ENCODE data around the gene PTPRT. TPM values are rescaled to one million over a fixed set of nuclear protein-coding genes. Genes with fewer than 3 reads are reported as not detected.

Gene PTPRT
- total RNA-seq, 1 donor from 2014 or later = not detected

DNA sequence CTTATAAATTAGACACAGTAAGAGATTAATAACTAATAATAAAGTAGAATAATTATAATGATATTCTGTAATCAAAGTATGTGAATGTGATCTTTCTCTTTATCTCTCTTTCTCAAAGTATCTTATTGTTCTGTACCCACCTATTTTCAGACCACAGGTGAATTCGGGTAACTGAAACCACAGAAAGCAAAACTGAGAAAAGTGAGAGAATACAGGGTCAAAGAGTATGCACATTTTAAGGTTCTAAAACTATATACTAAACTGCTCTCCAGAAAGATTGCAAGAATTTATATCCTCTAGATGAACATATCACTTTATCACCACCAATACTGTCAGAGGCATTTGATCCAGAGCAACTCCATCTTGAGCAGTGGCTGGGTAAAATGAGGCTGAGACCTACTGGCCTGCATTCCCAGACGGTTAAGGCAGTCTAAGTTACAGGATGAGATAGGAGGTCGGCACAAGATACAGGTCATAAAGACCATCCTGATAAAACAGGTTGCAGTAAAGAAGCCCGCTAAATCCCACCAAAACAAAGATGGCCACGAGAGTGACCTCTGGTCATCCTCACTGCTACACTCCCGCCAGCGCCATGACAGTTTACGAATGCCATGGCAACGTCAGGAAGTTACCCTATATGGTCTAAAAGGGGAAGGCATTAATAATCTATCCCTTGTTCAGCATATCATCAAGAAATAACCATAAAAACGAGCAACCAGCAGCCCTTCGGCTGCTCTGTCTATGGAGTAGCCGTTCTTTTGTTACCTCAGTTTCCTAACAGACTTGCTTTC, 211.3 kb downstream of the PTPRT start:
- DNase-seq (ENCODE audit: low read depth) = no peak

- DNase-seq (ENCODE audit: low read depth) = no peak
These were observed 213.7 kb downstream of the PTPRT start for GRCh38 chr20:42975974-42976373.

GRCh38 chr20:42974347-42974746, 215.4 kb downstream of the PTPRT start:
- no peak for DNase-seq (ENCODE audit: low read depth)

DNA sequence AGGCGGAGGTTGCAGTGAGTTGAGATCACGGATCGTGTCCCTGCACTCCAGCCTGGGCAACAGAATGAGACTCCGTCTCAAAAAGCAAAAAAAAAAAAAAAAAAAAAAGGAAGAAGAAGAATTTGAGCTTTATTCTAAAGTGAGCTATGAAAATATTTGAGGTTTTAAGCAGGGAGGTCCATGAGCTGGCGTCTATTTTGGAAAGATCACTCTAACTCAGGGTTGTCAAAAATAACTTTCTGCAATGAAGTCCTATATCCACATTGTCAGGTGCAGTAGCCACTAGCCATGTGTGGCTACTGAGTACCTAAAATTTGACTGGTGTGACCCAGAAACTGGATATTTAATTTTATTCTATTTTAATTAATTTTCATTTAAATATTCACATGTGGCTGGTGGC, 217.1 kb downstream of the PTPRT start:
- DNase-seq (ENCODE audit: low read depth) = no peak

DNA sequence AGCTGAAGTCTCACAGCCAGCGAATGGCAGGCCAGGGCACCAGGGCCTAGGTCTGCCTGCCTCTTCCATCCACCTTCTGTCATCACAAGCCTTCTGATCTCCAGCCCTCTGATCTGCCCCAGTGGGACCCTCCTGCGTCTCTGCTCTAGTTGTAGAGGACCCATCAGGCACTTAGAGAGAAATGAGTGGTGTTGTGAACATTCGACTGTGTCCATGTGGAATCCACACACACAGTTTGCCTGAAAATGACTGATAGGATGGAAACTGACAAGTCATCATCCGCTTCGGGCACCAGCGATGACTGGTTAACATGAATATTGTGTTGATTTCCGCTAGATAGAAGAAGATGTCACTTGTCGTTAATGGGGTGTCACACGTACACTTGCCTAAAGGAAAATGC, 221.0 kb downstream of the PTPRT start:
- no peak for DNase-seq (ENCODE audit: low read depth)

DNA sequence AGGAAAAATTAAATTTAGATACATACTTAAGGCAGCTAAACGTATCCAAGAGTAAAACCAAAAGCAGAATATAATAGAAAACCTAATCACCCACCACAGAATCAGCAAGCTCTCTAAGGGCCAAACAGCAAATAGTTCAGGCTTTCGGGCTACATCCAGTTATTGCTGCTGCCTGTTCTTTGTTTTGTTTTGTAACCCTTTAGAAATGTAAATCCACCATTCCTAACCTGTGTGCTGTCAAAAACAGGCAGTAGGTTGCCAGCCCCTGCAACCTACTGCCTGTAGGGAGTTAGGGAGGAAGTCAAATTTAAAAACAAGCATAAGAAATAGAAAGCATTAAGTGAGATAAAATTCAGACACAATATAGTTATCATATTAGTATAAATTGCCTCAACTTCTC, 225.9 kb downstream of the PTPRT start:
- DNase-seq (ENCODE audit: low read depth) = no peak

DNA sequence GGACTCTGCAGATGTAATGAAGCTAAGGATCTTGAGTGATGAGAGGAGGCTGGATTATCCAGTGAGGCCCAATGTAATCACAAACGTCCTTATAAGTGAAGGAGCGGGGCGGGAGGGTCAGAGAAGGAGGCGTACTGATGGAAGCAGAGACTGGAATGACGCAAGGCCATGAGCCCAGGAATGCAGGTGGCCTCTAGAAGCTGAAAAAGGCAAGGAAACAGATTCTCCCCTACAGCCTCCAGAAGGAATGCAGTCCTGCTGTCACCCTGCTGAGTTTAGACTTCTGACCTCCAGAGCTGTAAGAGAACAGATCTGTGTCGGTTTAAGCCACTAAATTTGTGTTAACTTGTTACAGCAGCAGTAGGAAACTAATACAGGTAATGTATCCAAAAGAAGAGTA, 227.9 kb downstream of the PTPRT start:
- DNase-seq (ENCODE audit: low read depth) = no peak

GRCh38 chr20:42959996-42960395, 229.7 kb downstream of the PTPRT start:
- DNase-seq (ENCODE audit: low read depth) = no peak

DNA sequence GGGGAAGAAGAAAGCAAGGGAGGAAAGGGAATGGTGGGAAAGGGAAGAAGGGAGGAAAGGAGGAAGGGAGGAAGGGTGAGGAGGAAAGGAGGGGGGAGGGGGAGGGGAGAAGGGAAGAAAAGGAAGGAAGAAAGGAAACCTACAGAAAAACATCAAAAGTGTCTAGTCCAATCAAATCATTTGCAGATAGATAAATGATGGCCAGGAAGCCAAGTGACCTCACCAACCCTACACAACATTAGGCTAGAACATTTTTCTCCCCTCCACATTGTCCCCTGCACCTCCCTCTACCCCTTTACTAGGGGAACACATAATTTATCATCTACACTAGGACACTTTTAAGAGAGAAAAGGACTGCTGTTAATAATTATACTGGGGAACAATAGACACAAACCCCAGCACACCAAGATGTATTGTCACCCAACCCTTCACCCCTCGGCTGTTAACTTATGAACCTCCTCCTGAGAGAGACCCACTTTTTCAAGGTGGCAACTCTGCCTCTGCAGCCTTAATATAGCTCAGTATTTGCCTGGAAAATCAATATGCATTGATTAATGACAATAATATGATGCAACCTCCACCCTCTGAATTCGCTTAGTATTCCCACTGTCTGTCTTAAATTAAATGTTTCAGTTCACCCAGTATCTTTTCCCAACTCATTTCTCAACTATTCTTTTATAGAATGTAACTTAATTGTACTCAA, 231.2 kb downstream of the PTPRT start:
- no peak for DNase-seq (ENCODE audit: low read depth)

DNA sequence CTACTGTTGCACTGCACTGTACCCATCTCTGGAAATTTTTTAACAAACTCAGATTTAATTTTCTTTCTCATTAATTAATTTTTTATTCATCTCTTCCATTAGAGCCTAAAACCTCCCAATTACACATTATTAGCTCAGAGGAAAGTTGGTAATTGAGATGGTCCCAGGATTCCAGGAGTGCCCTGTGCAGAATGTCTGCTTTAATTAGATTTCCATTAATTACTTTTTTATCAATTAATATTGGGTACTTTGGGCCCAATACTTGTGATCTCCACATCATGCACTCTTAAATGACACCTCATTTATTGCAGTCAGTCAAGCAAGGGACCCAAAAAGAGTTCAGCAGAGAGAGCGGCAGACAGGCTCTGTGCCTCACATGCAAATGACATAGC, 232.0 kb downstream of the PTPRT start:
- DNase-seq (ENCODE audit: low read depth) = no peak

GRCh38 chr20:42957018-42957703, 232.5 kb downstream of the PTPRT start:
- DNase-seq (ENCODE audit: low read depth) = no peak

GRCh38 chr20:42955713-42956112, 234.0 kb downstream of the PTPRT start:
- DNase-seq (ENCODE audit: low read depth) = no peak

GRCh38 chr20:42954951-42955350, 234.8 kb downstream of the PTPRT start:
- DNase-seq (ENCODE audit: low read depth) = no peak

GRCh38 chr20:42949950-42950349, 239.8 kb downstream of the PTPRT start:
- no peak for DNase-seq (ENCODE audit: low read depth)

GRCh38 chr20:42945234-42945994, 244.3 kb downstream of the PTPRT start:
- DNase-seq (ENCODE audit: low read depth) = no peak

DNA sequence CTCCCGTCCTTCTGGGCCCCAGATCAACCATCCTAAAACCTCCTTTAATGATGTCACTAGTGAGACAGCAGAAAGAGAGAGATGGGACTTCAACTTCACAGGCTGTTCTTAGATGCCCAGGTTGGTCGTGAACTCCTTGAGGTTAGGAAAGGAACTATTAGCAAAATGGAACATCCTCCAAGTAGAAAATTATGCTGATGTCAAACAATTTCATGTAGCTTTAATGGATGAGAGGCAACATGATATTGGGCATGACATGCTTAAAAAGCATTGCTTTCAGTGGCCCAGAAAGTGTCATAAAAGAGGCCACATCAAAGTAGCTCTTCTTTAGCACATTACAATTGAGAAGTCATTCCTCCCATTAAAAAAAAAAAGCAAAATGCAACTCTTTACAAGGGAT, 248.1 kb downstream of the PTPRT start:
- no peak for DNase-seq (ENCODE audit: low read depth)

DNA sequence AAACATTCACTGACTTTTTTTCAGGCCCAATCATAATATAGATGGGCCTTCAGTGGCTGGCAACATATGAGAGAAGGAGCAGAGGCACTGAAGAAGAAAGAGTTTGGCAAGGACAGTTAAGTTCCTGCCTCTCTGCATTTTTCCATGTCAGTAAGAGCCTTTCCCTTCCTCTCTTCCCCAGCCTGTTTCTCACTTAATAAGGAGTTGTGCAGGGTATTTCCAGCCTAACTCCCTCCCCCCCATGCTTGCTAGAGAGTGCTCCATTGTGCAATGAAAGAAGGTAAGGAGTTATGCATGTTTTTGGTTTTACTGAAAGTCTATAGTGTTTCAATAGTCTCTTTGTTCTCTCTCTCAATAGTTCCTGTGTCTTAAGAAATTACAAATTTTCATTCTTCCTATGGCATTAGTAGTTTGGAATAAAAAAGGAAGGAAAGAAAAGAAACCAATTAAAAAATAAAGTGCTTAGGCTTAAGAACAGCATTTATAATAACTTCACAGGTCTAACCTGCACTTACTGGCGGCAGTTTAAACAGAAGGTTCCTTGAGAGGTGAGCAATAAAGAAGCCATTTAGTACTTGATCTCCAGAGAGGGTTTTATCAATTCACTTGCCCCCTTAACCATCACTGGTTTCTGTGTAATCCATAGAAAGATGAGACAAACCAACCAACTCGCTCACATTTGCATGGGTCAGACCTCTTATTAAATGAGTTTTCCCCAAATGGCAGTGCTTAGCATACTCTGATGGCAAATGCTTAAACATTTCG, 251.1 kb downstream of the PTPRT start:
- DNase-seq (ENCODE audit: low read depth) = no peak

DNA sequence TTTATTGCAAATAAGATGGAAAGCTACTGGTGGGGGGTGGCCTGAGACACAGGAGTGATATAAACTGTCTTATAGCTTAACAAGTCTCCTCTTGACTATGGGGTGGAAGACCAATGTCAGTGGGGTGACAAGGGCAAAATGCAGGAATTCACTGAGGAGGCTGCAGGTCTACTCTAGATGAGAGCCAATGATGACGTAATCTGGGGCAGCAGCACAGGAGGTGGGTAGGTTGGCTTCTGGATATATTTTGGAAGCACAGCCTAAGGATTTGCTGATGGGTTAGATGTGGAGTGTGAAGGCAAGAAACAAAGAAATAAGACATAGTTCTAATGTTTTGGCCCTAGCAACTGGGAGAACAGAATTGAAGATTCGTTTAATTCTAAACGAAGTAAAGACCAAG, 253.2 kb downstream of the PTPRT start:
- DNase-seq (ENCODE audit: low read depth) = no peak

- DNase-seq (ENCODE audit: low read depth) = no peak
These were observed 265.5 kb downstream of the PTPRT start for GRCh38 chr20:42924215-42924614.

DNA sequence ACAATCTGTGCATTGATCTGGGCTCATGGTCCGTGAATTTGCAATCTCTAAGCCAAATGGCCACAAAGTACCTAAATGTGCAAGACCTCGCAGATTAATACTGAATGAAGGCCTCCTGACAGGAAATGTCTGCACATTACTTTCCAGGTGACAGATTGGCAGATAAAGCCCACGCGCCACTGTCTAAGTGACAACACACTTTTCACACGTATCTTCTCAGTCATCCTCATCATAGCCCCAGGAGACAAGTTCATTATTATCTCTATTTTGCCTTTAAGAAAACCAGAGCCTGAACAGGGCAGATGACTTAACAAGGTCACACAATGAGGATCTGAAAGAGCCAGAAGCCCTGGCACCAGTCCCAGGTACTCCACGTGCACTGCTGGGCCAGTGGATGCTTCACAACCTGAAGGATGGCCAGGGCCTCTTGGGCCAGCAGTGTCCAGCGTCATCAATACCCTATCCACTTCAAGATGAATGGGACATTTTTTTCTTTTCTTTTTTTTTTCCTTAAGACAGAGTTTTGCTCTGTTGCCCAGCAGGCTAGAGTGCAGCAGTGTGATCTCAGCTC, 266.3 kb downstream of the PTPRT start:
- no peak for DNase-seq (ENCODE audit: low read depth)
